ENCODE results near the gene ADAM11. TPM values are rescaled to one million over a fixed set of nuclear protein-coding genes. Genes with fewer than 3 reads are reported as not detected.

Gene ADAM11
- total and polyA plus RNA-seq, 2 of the 4 experiments (the other 2 are of a cell fraction): 0.36 to 0.53 TPM

DNA sequence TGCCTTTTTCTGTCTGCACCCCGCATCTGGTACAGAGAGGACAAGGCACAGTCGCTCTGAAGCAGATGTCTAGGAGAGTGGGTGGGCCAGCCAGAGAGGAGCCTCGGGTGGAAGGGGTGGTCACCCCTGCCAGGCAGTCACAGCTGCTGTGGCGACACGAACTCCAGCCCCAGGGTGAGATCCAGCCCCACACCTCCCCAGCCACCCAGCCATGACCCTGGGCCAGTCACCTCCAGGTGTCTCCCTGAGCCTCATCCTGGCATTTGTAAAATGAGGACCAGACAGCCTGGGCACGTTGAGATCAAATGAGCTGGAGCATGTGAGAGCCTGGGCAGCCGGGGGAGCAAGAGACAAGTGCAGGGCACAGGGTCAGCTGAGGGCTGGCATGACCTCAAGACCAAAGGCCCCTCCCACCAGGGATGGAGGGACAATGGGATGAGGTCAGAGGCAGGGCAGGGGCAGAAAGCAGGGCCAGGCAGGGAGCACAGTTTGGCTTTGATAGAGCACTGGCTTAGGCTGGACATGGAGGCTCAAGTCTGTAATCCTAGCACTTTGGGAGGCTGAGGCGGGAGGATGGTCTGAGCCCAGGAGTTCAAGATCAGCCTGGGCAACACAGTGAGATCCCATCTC is 7.7 kb downstream of the ADAM11 start:
- no peaks in the 10 kb centered on the region for H3K9me3 ChIP-seq (ENCODE audit: control insufficient read depth, insufficient read depth, low read length)
- no peak overlapping the region for H4K8ac ChIP-seq (ENCODE audit: low read depth in 2 of 2, low read length in 2 of 2)
- in situ Hi-C loops (cut with MboI; ENCODE audit: low sequenced_read_pairs) (no loop called here), dilution Hi-C loops (cut with HindIII; ENCODE audit: low sequenced_read_pairs, unreplicated experiment) (no loop called here), intact Hi-C loops (cut with micrococcal nuclease) (loop anchor here (10.0 kb wide), 1 partner anchor 232 kb away; no protein-coding TSS in a partner anchor)
- H3K4me2 ChIP-seq (ENCODE audit: low read depth, low read length): no peak overlapping the region
- H3K4ac ChIP-seq (ENCODE audit: low read depth, low read length): no peak overlapping the region
- CTCF ChIA-PET: no interaction called here
- no peak overlapping the region for H3K14ac ChIP-seq (replicated peaks; ENCODE audit: low read depth, low read length)
- no peak overlapping the region for H2AK9ac ChIP-seq (replicated peaks; ENCODE audit: low read depth, low read length, poor library complexity)
- BruUV-seq (replicated peaks): no TSS peak
- WGBS, 2 experiments (ENCODE audit: extremely low coverage in 2 of 2, insufficient read length in 1 of 2): 76% methylated on average over 2 of the region's 8 CpGs; no CpG with 5 or more reads in 1 of the 2 experiments
- no peak overlapping the region for H4K91ac ChIP-seq (ENCODE audit: insufficient read depth, low read depth, low read length)
- H2AK5ac ChIP-seq (ENCODE audit: low read depth, low read length): no peak overlapping the region
- H2BK5ac ChIP-seq (ENCODE audit: low read depth, low read length, poor library complexity, severe bottlenecking): no peak overlapping the region
- no peak overlapping the region for H2BK20ac ChIP-seq (ENCODE audit: low read depth, low read length)
- TF ChIP-seq NFE2L2 (IDR thresholded peaks at IDR 0.05; ENCODE audit: low read depth, low read length) (no peak), RCOR1 (IDR thresholded peaks at IDR 0.05; ENCODE audit: insufficient replicate concordance, low read length) (no peak), RFX5 (IDR thresholded peaks at IDR 0.05; ENCODE audit: low read depth, low read length) (no peak), MAFK (IDR thresholded peaks at IDR 0.05; ENCODE audit: low read depth, low read length) (no peak), CEBPB (IDR thresholded peaks at IDR 0.05; ENCODE audit: low read depth, low read length) (no peak), MXI1 (IDR thresholded peaks at IDR 0.05; ENCODE audit: borderline replicate concordance, low read depth, low read length) (no peak), CHD1 (IDR thresholded peaks at IDR 0.05; ENCODE audit: low read depth, low read length) (no peak), POLR2A (IDR thresholded peaks at IDR 0.05; ENCODE audit: low read depth, low read length) (no peak), RAD21 (IDR thresholded peaks at IDR 0.05; ENCODE audit: low read length) (no peak), BHLHE40 (IDR thresholded peaks at IDR 0.05; ENCODE audit: low read depth, low read length) (no peak), MAZ (IDR thresholded peaks at IDR 0.05; ENCODE audit: borderline replicate concordance, low read depth, low read length) (no peak), SMC3 (IDR thresholded peaks at IDR 0.05; ENCODE audit: low read depth, low read length) (no peak), FOS (IDR thresholded peaks at IDR 0.05; ENCODE audit: low read depth, low read length) (no peak)
- TF ChIP-seq, protein P1, sequence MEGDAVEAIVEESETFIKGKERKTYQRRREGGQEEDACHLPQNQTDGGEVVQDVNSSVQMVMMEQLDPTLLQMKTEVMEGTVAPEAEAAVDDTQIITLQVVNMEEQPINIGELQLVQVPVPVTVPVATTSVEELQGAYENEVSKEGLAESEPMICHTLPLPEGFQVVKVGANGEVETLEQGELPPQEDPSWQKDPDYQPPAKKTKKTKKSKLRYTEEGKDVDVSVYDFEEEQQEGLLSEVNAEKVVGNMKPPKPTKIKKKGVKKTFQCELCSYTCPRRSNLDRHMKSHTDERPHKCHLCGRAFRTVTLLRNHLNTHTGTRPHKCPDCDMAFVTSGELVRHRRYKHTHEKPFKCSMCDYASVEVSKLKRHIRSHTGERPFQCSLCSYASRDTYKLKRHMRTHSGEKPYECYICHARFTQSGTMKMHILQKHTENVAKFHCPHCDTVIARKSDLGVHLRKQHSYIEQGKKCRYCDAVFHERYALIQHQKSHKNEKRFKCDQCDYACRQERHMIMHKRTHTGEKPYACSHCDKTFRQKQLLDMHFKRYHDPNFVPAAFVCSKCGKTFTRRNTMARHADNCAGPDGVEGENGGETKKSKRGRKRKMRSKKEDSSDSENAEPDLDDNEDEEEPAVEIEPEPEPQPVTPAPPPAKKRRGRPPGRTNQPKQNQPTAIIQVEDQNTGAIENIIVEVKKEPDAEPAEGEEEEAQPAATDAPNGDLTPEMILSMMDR (conservative IDR thresholded peaks at IDR 0.05; ENCODE audit: low read depth, low read length): no peak
- TF ChIP-seq, protein P2, sequence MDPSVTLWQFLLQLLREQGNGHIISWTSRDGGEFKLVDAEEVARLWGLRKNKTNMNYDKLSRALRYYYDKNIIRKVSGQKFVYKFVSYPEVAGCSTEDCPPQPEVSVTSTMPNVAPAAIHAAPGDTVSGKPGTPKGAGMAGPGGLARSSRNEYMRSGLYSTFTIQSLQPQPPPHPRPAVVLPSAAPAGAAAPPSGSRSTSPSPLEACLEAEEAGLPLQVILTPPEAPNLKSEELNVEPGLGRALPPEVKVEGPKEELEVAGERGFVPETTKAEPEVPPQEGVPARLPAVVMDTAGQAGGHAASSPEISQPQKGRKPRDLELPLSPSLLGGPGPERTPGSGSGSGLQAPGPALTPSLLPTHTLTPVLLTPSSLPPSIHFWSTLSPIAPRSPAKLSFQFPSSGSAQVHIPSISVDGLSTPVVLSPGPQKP (IDR thresholded peaks at IDR 0.05; ENCODE audit: borderline replicate concordance, low read depth, low read length): no peak
- TF ChIP-seq, protein P3, sequence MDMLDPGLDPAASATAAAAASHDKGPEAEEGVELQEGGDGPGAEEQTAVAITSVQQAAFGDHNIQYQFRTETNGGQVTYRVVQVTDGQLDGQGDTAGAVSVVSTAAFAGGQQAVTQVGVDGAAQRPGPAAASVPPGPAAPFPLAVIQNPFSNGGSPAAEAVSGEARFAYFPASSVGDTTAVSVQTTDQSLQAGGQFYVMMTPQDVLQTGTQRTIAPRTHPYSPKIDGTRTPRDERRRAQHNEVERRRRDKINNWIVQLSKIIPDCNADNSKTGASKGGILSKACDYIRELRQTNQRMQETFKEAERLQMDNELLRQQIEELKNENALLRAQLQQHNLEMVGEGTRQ (IDR thresholded peaks at IDR 0.05; ENCODE audit: low read depth, low read length): no peak
- H3K23ac ChIP-seq (ENCODE audit: low read depth, low read length): no peak overlapping the region
- POLR2A ChIA-PET (ENCODE audit: unreplicated experiment): no interaction called here
- no peak for DNase-seq
- H3K4me3 ChIP-seq (ENCODE audit: insufficient read depth, low read depth, low read length): no peak overlapping the region
- H4K5ac ChIP-seq (ENCODE audit: low read depth, low read length): no peak overlapping the region
- H3K56ac ChIP-seq (ENCODE audit: extremely low read depth, insufficient read depth, low read length): no peak overlapping the region
- peaks cover 18% of the 10 kb centered on the region; the same call in 1 of the 2 replicates for H3K27me3 ChIP-seq (ENCODE audit: control insufficient read depth, insufficient read depth, low read length)
- H4K20me1 ChIP-seq (ENCODE audit: insufficient read depth, low read length): no peaks in the 10 kb centered on the region
- no peak overlapping the region for H3K27ac ChIP-seq (ENCODE audit: insufficient read depth, low read length)
- H2AFZ ChIP-seq (replicated peaks; ENCODE audit: low read length, poor library complexity): no peak overlapping the region
- H3K9me1 ChIP-seq (ENCODE audit: insufficient read depth, low read length): no peaks in the 10 kb centered on the region
- no peak overlapping the region for H3K9ac ChIP-seq (ENCODE audit: low read depth, low read length)
- ATAC-seq (ENCODE audit: low read depth): no peak
- no peaks in the 10 kb centered on the region for H3K36me3 ChIP-seq (ENCODE audit: control insufficient read depth, insufficient read depth, low read length)
- H3K79me1 ChIP-seq (ENCODE audit: low read depth in 1 of 2, low read length in 2 of 2): no peaks in the 10 kb centered on the region
- H3K18ac ChIP-seq (ENCODE audit: low read depth, low read length): no peak overlapping the region
- no peak overlapping the region for H2BK120ac ChIP-seq (ENCODE audit: low read depth, low read length)
- H2BK15ac ChIP-seq (ENCODE audit: low read depth, low read length): no peak overlapping the region
- H3K4me1 ChIP-seq (ENCODE audit: control insufficient read depth, insufficient read depth, low read length): no peaks in the 10 kb centered on the region

All from IMR-90 (cell line).